Astrocyte (in vitro differentiated cells and primary cell): ENCODE results near the gene EFS.
A peak's percentile ranks its signal among the peaks of the same experiment; 100 is the strongest.

Experiments used
- CTCF ChIP-seq: IDR thresholded peaks from 2 replicates; pipeline ENCODE4 v1.5.1; 2011; ENCODE audit warnings: low read depth, mild to moderate bottlenecking, inconsistent platforms, low read length, moderate library complexity; ENCODE audit not compliant: insufficient read depth
- EZH2 ChIP-seq: IDR thresholded peaks from 2 replicates; pipeline ENCODE4 v1.6.1; 2012; ENCODE audit warnings: mild to moderate bottlenecking, low read length, inconsistent platforms; ENCODE audit not compliant: insufficient read depth

DNA sequence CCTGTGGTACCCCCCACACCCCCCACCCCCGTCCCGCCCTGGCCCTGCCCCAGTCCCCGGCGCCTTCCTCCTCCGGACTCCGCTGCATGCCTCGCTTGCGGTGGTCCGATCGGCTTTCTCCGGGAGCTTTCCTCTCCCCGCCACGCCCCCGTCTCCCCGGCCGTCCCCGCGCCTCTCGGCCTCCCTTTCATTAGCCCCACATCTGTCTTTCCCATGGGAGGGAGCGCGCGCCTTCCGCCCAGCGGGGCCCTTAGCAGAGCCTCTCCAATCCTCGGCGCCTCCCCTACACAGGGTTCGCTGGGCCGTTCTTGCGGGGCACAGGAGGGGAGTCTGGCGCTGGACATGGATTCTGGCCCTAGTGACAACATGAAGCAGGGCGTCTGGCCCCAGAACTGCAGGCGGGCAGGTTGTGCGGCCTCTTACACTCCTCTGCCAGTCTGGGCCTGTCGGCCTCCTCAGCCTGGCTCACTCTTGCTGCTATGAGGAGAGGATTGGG, 1.5 kb upstream of the EFS start:
- TF ChIP-seq EZH2 (peak; percentile 13), CTCF (no peak)
